GM19035 (cell line): ENCODE results near the gene TMCC2.

Experiments used
- ATAC-seq: cut with Tn5 transposase; IDR thresholded peaks from one replicate; pipeline ENCODE4 v1.9.1; 2021; ENCODE audit not compliant: unreplicated experiment

Gene TMCC2

DNA sequence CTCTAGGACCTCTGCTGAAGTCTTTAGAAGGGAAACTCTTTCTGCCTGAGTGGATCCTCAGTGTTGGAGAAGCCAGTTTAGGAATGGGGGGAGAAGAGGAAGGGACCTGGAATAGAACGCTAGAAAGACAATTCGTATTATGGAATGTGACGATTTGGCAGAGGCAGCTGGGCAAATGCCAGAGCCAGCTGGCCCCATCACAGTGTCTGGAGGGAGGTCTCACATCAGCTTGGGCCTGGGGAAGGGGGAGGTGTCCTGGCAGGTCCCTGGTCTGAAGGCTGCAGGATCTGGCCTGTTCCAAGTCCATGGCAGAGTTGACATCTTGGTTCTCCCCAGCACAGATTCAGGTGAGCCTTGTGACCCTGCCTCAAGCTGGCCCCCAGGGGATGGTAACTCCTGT, 11.3 kb downstream of the TMCC2 start:
- ATAC-seq = no peak

DNA sequence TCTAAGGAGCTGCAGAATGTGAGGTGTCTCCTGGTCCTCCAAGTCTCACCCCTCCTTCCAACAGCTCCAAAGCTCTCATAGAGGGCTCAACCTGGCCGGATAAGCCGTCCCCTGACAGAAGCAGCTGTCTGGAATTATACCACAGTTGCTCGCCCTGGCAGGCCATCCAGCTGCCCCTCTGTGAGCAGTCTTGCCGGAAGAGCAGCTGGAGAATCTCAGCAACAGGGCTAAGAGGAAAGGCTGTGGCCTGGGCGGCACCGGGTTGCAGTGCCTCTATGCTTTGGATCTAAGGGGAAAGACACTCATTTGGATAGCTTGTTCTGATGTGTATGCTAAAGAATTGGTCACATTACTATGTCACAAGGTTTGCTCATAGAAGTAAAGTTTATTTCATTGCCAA, 12.4 kb downstream of the TMCC2 start:
- ATAC-seq = no peak

DNA sequence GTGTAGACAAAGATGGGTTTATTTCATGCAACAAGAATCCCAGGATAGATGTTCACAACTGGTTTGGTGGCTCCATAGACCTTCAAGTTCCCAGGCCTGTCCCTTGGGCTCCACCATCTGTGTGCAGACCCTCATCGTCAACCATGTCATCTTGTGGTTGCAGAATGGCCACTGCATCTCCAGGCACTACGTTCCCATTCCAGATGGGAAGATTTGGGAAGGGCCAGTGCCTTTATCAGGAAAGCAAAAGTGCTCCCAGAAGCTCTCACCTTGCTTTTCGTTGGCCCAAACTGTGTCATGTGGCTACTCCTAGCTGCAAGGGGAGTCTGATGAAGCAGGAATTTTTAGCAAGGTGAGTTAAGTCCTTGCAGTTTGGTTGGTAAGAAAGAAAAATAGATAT, 12.8 kb downstream of the TMCC2 start:
- ATAC-seq = no peak

DNA sequence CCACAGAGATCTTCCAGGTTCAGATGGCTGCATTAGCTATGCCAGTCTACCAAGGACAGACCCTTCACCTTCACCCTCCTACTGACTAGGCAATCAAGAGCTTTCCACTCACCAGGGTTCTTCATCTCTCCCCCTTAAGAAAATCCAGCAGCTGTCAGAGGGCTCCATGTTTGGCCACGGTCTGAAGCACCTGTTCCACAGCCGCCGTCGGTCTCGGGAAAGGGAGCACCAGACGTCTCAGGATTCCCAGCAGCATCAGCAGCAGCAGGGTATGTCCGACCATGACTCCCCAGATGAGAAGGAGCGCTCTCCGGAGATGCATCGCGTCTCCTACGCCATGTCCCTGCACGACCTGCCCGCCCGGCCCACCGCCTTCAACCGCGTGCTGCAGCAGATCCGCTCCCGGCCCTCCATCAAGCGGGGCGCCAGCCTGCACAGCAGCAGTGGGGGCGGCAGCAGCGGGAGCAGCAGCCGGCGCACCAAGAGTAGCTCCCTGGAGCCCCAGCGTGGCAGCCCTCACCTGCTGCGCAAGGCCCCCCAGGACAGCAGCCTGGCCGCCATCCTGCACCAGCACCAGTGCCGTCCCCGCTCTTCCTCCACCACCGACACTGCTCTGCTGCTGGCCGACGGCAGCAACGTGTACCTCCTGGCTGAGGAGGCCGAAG, 13.8 kb downstream of the TMCC2 start:
- no peak for ATAC-seq

DNA sequence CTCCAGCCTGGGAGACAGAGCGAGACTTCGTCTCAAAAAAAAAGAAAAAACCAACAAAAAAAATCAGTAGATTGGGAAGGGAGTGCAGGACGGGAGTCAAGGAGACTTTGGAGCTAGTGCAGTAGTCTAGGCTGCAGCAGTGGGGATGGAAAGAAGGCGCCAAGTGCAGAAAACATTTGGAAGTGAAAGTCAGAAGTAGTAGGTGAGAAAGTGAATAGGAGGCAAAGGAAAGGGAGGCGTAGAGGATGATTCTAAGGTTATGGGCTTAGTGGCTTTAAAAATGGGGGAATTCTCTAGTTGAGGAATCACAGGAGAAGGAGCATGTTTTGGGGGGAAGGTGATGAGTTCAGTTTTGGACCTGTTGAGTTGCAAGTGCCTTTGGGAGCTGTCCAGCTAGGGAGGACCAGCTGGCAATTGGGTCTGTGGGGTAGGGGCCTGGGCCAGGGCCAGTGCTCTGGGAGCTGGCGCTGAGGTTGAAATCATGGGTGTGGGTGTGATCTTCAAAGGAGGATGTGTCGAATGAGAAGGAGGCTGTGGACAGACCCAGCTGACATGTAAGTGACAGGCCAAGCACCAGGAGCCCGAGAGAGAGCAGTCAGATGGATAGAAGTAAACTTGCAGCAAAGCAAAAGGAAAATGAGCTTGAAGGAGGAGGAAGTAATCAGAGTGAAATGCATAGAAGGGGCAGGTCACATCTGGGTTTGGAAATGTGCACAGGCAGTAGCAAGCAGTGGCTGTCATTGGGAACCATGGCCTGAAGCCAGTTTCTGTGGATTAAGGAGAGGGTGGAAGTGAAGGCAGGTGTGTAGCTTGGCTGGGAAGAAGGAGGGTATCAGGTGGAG, 15.8 kb downstream of the TMCC2 start:
- ATAC-seq = no peak

DNA sequence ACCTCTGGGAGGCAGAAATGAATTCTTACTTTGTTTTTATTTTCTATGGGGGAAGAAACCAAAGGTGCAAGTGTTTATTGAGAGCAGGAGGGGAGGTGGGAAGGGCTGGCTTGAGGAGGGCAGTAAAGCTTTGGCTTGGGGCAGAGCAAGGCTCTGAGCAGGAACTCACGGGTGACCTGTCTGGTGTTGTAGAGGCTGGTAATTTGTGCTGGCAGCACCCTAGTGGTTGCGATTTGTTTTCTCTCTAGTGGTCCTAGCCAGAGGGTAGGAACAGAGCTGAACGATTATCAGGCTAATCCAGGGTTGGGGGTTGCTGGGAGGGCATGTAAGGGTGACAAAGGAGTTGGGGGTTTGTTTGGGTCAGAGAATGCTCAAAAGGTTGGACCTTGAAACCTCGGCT, 16.6 kb downstream of the TMCC2 start:
- ATAC-seq = no peak

DNA sequence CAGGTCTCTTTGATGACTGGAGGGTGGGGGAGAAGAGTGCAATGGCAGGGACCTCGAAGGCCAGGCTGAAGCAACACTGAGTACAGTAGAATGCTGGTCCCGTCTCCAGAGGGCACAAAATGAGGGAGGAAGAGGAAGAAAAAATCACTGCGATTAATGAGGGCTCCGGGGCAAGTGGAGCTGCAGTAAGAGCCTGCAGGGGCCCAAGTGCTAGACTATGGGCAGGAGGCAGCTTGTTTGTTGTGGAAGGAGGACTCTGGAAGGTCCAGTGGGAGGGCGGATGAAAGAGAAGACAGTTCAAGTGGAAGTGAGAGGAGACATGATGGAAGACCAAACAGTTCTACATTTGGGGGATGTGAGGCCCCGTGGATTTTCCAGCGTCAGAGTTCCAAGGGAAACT, 17.4 kb downstream of the TMCC2 start:
- ATAC-seq = no peak

DNA sequence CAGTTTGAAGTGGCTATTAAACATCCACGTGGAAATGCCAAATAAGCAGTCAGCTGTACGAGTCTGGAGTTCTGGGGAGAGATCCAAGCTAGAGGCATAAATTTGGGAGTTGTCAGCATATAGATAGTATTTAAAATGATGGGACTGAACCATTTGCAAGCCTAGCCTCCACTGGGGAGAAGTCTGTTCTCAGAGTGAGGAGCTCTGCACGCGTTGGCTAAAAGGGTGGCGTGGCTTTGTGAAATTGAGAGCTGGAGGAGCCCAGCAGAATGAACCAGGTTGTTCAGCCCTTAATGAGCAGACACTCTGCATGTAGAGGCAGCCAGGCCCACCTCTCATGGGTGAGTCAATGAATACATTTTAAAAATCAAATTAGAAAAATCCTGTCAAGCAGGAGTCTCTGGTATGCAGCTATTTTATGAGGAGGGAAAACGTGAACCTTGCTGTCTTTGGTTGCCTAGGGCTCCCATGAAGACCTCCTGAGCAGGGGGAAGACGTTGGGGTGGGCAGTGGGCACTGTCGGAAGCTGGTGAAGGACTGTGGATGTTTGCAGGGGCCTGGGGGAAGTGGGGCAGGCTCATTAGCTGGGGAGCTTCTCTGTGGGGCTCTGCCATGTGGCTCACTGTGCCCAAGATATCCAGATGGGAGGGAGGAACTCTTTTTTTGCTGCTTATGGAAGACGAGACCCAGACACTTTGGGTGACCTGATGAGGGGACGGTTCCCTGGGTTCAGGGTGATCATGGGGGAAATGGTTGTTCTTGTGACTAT, 18.8 kb downstream of the TMCC2 start:
- no peak for ATAC-seq

DNA sequence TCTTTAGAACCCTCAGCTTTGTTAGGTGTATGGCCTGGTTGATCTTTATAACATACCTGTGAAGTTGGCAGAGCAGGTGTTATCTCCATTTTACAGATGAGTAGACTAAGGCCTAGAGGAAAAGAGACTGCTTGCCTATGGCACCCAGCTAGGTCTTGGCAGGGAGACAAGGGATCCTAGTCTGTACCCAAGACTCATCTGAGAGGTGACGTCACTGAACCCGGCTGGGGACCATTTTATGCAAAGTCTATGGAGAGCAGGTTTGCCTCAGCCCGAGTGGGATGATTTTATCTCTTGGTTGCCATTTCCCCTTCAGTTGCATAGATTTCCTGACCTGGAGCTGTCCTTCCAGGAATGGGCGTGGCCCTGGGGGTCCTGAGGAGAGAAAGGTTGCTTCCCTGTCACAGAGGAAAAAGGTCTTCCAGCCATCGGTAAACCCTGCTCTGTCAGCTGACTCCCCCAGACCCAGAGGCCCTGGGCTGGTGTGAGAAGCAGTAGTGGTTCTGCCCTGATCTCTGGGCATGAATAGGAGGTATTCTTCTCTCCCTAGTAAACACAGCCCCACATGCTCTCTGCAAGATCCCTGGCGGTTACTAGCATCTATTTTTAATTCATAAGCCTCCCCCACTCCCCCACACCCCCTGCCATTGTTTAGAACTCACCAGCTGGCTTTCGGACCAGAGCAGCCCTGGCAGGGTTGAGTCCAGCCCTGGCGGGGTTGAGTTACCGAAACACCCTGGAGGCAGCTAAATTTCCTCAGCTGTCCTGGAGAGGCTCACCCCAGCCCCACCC, 19.6 kb downstream of the TMCC2 start:
- no peak for ATAC-seq

DNA sequence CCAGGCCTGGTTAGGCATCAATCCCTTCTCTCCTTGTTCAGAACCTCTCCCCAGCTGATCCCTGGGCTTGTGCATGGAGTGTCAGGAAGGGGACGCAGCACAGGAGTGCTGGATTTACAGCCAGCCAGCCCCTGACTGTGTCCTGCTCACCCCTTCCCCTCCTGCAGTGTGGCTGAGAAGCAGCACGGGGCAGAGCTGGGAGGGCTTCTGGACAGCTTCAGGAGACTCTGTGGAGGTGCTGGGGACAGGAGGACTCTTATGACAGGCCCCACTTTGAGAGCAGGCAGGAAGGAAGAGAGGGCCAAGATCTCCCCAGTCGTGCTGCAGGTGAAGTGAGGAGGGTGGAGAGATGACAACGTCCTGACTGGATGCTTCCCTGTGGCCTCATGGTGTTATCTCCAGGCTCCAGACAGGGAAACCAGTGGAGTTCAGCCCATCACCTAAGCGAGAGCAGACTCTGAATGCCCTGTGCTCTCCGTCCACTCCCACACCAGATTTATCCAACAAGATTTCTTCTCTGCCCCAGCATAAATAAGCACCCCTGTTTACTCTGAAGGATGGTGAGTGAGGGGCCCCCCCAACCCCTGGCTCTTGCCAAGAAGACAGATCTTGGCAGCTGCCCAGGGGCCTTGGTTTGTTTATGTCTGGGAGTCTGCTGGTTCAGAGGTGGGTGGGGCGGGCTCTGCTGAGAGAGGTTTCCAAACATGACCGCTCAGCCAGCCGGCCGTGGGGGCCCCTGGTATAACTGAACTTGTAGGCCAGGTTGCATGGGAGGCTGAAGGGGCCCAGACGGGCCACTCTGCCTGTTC, 21.3 kb downstream of the TMCC2 start:
- ATAC-seq = no peak

DNA sequence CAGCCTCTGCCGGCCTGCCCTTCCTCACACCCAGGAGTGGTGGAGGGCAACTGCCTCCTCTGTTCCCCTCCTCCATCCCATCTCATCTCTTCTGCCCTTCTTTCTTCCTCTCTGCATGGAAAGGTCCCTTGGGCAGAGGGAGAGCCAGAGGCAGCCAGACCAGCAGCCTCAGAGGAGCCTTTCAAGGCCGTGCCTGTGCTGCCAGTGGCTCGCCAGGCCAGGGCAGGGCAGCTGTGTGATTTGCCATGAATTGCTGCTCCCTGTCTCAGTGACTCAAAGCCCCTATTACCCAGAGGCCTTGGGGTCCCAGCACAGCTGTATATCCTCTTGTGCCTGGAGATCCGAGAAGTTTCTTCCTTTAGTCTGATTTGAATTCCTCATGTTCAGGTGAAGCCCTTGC, 21.9 kb downstream of the TMCC2 start:
- ATAC-seq = no peak

DNA sequence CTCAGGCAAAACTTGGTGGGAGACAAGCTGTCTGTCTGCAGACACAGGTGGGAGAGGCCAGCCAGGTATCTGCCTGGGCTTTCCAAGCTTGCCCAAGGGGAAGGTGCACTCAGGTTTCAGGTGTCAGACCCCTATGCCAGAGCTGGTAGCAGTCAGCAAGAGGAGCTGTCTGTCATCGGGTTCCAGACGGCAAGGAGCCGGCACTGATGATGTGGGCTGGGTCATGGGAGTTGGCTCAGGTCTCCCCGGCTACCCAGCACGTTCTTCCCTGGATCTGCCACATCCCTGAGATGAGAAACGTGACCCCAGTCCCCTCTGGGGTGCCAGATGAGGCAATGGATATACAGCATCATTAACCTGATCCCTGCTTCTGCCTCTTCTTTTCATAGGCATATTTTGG, 23.0 kb downstream of the TMCC2 start:
- ATAC-seq = no peak

DNA sequence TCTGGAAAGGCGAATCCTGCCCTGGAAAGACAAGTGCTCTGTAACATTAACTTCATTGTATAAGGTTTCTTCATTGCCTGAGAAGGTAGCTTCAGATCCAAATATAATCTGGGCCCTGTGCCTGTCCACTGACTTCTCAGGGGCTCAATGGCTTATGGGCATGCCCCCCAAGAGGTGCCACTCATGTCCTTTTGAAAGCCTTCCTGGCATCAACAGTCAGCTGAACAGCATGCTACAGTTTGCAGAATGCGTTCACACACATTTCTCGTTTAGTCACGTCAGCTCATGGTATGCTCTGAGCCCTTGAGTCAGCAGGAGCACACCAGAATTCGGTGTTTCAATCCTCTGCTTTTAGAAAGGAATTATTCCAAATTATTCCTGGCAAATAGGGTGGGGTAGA, 23.8 kb downstream of the TMCC2 start:
- no peak for ATAC-seq

DNA sequence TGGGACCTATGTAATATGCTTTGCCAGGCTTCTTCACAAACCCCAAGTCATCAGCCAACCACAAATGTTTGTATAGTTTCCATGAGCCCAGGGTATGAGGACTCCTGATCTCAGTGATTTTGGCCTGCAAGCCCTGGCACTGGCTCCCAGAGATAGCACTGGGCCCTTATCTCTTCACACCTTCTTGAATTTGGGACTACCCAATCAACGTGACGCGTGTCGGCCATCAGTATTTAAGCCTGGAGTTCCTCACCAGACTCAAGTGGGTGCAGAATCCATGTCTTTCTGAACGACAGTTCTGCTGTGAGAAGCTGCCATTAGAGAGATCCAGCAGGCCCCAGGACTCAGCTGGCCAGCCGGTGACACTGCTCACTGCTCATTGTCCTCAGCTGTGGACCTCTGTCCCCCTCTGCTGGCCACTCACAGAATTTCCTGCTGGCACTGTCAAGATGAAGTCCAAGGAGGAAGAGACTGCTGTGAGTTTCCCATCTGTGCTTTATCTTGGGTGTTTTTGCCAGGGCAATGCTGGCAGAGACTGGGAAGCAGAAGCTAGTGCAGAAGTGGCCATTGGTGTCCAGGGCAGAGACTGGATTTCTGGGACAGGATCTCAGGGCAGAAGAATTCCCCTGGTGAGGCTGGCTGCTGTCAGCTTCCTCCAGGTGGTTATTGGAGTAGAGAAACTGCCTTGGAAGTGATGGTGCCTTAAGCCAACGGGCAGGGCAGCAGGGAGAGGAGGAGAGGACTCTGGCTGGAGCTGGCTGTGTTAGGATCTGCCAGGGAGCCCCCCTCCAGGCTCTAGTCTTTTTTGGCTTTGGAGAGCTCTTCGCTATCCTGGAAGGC, 28.4 kb downstream of the TMCC2 start:
- no peak for ATAC-seq

DNA sequence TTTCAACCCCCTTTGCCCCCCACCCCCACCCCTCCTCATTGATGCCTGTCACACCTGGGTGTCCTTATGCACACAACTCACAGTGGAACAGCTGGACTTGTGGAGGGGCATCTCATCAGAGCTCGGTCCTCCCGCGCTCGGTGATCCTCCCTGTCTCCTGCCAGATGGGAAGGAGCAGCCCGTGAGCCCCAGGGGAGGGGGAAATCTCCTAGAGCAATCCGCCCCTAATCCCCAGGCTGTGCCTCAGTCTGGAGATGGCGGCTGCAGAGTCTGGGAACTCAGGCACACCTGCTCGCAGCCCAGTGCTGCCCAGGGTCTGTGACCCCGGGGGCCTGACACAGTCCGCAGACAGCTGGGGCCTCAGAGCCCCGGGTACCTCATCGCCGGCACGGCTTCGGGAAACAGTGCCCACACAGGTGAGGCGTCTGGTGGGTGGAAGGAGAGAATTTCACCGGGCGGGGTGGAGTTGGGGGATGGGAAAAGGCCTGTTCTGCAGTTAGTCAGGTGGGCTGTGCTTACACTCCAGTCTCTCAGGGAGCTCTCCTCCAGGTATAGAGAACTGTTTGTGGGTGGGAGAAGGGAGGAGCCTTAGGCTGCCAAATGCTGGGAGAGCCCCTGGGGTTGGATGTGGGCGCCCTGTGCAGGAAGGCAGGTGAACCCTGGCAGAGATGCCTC, 29.3 kb downstream of the TMCC2 start:
- no peak for ATAC-seq

DNA sequence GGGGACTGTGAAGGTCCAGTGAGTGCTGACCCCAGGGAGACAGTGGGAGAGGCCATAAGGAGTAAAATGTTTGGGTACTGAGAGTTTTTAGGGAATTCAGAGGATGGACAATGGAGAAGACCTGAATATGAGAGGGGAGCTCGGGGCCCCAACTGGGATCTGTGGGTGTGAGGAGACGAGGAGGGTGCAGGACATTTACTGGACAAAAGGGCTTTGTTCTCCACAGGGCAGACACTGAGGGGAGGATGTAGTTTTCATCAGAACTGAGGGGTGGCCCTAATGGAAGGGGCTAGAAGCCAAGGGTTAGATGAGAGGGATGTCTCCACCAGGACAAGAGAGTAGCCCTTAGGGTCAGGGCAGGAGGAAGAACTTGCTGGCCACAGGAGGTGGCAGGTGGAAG, 30.0 kb downstream of the TMCC2 start:
- ATAC-seq = no peak

DNA sequence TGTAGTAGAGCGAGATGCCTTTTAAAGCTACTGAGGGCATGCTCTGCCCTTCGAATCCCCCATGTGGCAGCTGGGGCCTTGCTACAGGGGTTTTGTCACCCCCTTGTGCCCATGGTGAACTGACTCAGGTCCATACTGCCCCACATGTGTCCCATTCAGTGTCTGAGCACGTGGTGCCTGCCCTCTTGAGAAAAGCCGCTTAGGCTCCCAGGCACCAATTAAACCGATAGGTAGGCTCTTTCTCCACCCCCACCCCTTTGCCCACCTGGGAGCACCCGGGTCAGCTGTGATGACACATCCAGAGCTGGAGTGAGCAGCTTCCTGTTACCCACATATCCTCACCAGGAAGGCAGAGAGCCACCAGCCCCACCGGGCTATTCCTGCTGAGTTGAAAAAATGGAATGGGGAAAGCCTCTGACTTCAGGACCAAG, 30.5 kb downstream of the TMCC2 start:
- ATAC-seq = no peak

DNA sequence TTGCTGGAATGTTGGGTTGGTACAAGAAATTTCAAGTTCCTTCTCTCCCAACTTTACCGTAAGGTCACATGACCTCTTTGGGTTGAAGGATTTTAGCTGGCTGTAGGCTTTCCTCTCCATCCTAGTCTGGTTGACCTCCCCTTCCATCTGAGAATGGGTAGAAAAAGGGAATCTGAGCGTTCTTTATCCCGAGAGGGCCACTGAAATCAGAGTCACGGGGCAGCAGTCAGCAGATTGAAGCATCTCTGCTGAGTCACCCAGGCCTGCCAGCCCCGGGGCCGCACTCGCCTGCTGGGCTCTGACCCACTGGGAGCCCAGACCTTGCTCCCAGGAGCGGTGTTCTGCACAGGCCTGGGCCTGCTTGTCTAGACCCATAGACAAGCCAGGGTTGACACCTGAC, 31.0 kb downstream of the TMCC2 start:
- ATAC-seq = no peak

DNA sequence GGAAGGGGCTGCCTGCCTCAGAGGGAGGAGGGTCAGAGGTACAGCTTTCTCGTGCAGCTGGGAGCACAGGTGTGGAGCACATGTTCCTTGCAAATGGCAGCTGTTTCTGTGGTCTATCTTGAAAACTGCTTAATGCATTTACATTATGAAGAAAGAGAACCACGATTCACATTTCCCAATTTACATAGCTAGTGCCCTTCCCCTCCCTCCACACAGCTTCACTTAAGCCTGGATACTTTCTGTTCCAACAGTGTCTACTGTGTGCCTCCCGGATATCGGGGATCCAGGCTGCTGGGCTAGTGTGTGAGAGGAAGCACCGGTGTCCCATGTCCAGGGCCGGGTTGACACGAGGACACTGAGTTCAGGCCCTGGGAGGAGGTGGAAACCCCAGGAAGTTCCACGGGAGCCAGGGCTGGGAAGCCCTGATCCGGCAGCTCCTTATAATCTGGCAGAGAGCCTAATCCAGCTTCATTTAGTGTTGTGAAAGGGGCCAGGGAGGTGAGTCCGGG, 31.6 kb downstream of the TMCC2 start:
- no peak for ATAC-seq
